Neural cell (in vitro differentiated cells): Measurements from ENCODE around the gene FBXO42.

ENCODE experiments used
- EP300 ChIP-seq: fragments of 450-650 bp; conservative IDR thresholded peaks from 2 replicates; pipeline ENCODE4 v1.6.1; 2014; ENCODE audit warnings: antibody characterized with exemption, mild to moderate bottlenecking, moderate library complexity; ENCODE audit not compliant: poor library complexity, severe bottlenecking
- EZH2 ChIP-seq: fragments of 200-600, 300-800 bp; shearing (Covaris generic), sonication (generic); IDR thresholded peaks from 2 replicates; pipeline ENCODE4 v1.6.1; 2014; ENCODE audit warnings: antibody characterized with exemption, low read length, borderline replicate concordance, mild to moderate bottlenecking; ENCODE audit not compliant: insufficient read depth, poor library complexity, severe bottlenecking
- POLR2AphosphoS5 ChIP-seq: IDR thresholded peaks from 2 replicates; pipeline ENCODE4 v1.6.1; 2012
- RAD21 ChIP-seq: fragments of 450-650 bp; conservative IDR thresholded peaks from 2 replicates; pipeline ENCODE4 v1.6.1; 2014; ENCODE audit warnings: antibody characterized with exemption, mild to moderate bottlenecking, moderate library complexity
- SMC3 ChIP-seq: fragments of 450-650 bp; conservative IDR thresholded peaks from 2 replicates; pipeline ENCODE4 v1.6.1; 2014; ENCODE audit warnings: antibody characterized with exemption, mild to moderate bottlenecking, moderate library complexity; ENCODE audit not compliant: poor library complexity
- TAF1 ChIP-seq: IDR thresholded peaks from 2 replicates; pipeline ENCODE4 v1.6.1; 2012; ENCODE audit warnings: low read depth
- TF ChIP-seq, protein P1 (sequence below): fragments of 450-650 bp; IDR thresholded peaks from 2 replicates; pipeline ENCODE4 v1.5.1; 2014; ENCODE audit warnings: antibody characterized with exemption, mild to moderate bottlenecking, moderate library complexity; ENCODE audit not compliant: poor library complexity, severe bottlenecking
- TF ChIP-seq, protein P2 (sequence below): IDR thresholded peaks from 2 replicates; pipeline ENCODE4 v1.6.1; 2012; ENCODE audit warnings: borderline replicate concordance

DNA sequence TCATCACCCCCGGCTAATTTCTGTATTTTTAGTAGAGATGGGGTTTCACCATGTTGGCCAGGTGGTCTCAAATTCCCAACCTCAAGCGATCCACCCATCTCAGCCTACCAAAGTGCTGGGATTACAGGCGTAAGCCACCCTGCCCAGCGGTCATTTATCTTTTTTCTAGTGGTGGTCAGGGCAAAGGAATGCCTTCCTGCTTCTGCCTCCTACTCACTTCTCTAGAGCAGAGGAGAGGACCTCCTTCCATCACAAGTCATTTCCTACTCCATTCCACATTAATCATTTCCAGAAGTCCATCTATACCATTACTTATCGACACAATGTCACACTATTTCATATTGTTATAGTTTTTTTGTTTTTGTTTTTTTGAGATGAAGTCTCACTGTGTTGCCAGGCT, 13.3 kb downstream of the FBXO42 start:
- TF ChIP-seq, protein P1, sequence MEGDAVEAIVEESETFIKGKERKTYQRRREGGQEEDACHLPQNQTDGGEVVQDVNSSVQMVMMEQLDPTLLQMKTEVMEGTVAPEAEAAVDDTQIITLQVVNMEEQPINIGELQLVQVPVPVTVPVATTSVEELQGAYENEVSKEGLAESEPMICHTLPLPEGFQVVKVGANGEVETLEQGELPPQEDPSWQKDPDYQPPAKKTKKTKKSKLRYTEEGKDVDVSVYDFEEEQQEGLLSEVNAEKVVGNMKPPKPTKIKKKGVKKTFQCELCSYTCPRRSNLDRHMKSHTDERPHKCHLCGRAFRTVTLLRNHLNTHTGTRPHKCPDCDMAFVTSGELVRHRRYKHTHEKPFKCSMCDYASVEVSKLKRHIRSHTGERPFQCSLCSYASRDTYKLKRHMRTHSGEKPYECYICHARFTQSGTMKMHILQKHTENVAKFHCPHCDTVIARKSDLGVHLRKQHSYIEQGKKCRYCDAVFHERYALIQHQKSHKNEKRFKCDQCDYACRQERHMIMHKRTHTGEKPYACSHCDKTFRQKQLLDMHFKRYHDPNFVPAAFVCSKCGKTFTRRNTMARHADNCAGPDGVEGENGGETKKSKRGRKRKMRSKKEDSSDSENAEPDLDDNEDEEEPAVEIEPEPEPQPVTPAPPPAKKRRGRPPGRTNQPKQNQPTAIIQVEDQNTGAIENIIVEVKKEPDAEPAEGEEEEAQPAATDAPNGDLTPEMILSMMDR: no peak
- no peak for TF ChIP-seq EP300
- TF ChIP-seq EZH2: no peak
- TF ChIP-seq, protein P2, sequence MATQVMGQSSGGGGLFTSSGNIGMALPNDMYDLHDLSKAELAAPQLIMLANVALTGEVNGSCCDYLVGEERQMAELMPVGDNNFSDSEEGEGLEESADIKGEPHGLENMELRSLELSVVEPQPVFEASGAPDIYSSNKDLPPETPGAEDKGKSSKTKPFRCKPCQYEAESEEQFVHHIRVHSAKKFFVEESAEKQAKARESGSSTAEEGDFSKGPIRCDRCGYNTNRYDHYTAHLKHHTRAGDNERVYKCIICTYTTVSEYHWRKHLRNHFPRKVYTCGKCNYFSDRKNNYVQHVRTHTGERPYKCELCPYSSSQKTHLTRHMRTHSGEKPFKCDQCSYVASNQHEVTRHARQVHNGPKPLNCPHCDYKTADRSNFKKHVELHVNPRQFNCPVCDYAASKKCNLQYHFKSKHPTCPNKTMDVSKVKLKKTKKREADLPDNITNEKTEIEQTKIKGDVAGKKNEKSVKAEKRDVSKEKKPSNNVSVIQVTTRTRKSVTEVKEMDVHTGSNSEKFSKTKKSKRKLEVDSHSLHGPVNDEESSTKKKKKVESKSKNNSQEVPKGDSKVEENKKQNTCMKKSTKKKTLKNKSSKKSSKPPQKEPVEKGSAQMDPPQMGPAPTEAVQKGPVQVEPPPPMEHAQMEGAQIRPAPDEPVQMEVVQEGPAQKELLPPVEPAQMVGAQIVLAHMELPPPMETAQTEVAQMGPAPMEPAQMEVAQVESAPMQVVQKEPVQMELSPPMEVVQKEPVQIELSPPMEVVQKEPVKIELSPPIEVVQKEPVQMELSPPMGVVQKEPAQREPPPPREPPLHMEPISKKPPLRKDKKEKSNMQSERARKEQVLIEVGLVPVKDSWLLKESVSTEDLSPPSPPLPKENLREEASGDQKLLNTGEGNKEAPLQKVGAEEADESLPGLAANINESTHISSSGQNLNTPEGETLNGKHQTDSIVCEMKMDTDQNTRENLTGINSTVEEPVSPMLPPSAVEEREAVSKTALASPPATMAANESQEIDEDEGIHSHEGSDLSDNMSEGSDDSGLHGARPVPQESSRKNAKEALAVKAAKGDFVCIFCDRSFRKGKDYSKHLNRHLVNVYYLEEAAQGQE: no peak
- TF ChIP-seq SMC3: no peak
- no peak for TF ChIP-seq POLR2AphosphoS5
- TF ChIP-seq RAD21: no peak
- no peak for TF ChIP-seq TAF1
